VCaP (cell line): Measurements from ENCODE around the gene LRRC75B.
"Not testable (repeated sequence)": the region's sequence is repeated elsewhere in the genome, so short reads cannot be mapped to it uniquely, and the experiment has no call there.

Source experiments
- H3K27ac ChIP-seq: fragments of 450-650 bp; 2 replicates; pipeline ENCODE4 v1.5.1; 2017
- TF ChIP-seq, protein P1 (sequence below): fragments of 450-650 bp; conservative IDR thresholded peaks from 2 replicates; pipeline ENCODE4 v1.5.1; 2017; ENCODE audit warnings: mild to moderate bottlenecking, moderate library complexity

The LRRC75B gene, protein sequence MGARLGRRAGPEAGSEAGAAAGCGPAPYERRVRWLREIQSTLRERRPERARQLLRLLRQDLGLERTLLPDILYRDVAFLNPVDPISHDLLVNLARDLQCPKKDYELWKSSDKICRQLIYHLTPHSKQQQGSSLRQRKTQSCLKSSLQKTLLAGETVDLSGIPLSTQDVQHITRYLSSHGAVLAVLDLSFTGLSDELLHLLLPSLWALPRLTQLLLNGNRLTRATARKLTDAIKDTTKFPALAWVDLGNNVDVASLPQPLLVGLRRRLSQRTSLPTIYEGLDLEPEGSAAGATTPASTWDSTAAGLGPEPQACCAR

DNA sequence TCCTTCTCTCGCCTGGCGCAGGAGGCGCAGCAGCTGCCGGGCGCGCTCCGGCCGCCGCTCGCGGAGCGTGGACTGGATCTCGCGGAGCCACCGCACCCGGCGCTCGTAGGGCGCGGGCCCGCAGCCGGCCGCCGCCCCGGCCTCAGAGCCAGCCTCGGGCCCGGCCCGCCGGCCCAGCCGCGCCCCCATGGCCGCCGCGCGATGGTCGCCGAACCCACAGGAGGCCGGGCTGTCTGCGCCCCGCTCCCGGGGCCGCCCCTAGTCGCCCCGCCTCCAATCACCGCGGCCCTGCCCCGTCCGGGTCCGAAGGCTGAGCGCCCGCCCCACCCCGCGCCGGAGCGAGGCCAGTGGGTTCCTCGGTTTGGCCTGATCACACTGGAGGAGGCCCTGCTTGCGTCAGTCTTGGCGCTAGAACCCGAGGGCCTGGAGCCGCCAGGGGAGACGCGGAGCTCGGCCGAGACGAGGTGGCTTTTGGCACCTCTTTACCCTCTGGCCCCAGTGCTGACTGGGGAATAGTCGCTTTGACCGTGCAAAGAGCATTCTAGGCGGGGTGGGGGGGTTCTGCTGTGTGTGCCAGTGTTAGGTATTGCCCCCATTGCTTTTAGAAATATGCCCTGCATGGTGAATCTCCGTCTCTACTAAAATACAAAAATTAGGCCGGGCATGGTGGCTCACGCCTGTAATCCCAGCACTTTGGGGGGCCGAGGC is at the start of gene LRRC75B:
TSS of gene LRRC75B (minus strand) at position 223 of the 708 bp plus-strand sequence. CDS start at position 189, 34 bp downstream.
- TF ChIP-seq, protein P1, sequence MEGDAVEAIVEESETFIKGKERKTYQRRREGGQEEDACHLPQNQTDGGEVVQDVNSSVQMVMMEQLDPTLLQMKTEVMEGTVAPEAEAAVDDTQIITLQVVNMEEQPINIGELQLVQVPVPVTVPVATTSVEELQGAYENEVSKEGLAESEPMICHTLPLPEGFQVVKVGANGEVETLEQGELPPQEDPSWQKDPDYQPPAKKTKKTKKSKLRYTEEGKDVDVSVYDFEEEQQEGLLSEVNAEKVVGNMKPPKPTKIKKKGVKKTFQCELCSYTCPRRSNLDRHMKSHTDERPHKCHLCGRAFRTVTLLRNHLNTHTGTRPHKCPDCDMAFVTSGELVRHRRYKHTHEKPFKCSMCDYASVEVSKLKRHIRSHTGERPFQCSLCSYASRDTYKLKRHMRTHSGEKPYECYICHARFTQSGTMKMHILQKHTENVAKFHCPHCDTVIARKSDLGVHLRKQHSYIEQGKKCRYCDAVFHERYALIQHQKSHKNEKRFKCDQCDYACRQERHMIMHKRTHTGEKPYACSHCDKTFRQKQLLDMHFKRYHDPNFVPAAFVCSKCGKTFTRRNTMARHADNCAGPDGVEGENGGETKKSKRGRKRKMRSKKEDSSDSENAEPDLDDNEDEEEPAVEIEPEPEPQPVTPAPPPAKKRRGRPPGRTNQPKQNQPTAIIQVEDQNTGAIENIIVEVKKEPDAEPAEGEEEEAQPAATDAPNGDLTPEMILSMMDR, result no peak
- H3K27ac ChIP-seq, result peak within 1 kb of the TSS; percentile 94

DNA sequence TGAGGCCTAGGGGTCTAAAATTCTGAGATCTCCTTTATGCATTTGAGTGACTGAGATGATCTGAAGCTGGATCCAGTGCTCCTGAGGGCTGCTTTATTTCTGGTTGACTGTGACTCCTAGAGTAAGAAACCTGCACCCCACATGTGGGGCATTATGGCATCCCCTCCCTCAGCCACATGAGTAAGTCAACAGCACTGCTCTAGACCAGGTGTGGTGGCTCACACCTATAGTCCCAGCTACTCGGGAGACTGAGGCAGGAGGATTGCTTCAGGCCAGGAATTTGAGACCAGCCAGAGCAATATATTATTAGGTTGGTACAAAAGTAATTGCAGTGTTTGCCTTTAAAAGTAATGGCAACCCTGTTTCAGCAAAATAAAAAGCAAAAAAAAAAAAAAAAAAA is 49.4 kb upstream of the LRRC75B start:
- H3K27ac ChIP-seq, result not testable (repeated sequence)

DNA sequence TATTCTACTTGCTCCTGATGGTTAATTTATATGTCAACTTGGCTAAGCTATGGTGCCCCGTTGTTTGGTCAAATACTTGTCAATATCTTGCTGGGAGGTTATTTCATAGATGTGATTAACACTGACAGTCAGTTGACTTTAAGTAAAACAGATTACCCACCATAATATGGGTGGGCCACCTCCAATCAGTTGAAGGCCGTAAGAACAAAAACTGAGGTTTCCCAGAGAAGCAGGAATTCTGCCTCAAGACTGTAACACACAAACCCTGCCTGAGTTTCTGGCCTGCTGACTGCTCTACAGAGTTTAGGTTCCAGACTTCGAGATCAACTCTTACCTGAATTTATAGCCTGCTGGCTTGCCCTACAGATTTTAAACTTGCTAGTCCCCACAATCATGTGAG is 43.6 kb upstream of the LRRC75B start:
- H3K27ac ChIP-seq, result not testable (repeated sequence)

DNA sequence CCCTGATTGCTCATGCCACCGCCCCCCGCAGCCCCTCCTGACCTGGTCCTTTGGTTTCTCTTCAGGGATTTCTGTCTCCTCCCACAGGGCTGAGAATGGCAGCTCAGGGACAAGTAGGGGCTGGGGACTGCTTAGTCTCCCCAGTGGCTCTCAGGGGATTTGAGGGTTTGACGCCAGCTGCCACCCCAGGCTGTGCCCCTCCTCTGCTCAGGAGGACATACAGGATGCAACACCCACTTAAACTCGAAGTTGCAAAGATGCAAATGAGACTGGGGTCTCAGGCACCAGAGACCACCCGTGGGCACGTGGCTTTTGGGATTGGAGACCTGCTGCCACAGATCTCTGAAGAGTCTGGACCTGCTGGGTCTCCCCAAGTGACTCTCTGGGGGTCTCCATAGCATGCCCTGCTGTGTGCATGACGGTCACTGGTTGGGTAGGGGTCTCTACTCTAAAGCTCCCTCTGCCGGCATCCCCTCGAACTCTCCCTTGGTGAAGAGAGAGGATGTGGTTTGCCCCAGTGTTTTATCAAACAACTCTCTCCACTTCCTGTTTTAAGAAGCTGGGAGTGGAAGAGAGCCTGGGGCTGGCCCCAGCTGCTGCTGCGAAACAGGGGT is 42.0 kb upstream of the LRRC75B start:
- not testable (repeated sequence) for H3K27ac ChIP-seq

DNA sequence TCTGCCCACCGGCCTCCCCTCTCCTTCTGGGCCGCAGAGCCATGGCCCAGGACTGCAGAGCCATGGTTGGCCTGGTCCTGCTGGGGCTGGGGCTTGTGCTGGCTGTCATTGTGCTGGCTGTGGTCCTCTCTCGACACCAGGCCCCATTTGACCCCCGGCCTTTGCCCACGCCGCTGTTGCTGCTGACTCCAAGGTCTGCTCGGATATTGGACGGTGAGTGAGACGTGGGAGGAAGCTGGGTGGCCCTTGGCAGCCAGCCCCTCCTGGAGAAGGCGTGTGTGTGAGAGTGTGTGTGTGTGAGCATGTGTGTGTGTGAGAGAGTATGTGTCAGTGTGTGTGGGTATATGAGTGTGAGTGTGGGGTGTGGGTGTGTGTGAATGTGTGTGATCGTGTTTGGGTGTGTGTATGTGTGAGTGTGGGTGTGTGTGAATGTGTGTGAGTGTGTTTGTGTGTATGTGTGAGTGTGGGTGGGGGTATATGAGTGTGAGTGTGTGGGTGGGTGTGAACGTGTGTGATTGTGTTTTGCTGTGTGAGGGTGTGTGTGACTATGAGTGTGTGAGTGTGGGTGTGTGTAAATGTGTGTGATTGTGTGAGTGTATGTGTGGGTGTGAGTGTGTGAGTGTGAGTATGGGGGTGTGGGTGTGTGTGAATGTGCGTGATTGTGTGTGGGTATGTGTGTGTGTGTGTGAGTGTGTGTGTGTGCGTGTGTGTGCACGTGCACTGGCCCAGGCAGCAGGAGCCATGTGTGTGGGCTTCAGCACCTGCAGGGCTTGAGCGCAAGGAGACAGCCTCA is 40.6 kb upstream of the LRRC75B start:
- H3K27ac ChIP-seq, result not testable (repeated sequence)

DNA sequence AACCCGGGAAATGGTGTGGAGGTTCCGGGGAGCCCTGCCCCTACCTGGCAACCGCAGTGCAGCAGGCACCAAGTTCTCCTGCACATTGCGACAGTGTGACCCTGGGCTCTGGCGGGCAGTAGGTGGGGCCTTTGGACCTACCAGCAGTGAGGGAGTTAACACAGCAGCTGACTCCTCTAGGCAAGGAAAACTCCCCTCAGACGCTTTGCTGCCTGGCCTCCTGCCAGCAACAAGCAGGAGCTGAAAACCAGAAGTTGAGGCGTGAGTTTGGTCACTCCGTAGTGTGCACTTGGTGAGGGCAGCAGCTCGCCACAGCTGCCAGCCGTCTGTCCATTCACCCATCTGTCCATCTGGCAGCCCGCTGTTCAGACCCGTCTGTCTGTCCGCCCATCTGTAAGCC is 39.8 kb upstream of the LRRC75B start:
- not testable (repeated sequence) for H3K27ac ChIP-seq

DNA sequence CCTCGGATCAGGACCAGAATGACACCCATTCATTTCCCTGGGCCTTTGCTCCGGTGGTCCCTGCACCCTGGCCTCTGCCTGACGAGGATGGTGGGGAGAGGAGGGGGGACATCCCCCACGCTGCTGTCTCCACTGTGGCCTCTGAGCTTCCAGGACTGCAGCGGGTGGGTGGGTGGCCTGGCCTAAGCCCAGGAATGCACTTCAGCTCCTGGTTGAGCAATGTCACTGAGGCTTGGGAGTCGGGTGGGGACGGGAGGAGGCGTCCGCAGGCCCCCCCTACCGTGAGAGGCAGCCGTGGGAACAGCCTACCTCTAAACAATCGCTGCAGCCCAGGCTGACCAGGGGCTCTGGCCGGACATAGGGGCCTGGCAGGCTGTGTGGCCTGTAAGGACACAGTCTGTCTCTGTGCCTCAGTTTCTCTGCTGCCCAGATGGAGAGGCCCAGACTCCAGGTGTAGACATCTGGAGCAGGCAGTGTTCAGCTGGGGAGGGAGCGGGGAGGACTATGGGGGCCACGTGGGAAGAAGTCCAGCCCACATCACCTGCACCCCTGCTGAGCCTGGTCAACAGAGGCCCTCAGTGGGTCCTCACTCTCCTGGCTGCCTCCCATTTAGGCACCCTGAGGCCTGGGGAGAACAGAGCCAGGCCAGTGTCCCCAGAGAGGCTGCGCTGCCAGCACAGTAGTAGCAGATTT is 38.7 kb upstream of the LRRC75B start:
- peak overlapping the region; percentile 66 for H3K27ac ChIP-seq

DNA sequence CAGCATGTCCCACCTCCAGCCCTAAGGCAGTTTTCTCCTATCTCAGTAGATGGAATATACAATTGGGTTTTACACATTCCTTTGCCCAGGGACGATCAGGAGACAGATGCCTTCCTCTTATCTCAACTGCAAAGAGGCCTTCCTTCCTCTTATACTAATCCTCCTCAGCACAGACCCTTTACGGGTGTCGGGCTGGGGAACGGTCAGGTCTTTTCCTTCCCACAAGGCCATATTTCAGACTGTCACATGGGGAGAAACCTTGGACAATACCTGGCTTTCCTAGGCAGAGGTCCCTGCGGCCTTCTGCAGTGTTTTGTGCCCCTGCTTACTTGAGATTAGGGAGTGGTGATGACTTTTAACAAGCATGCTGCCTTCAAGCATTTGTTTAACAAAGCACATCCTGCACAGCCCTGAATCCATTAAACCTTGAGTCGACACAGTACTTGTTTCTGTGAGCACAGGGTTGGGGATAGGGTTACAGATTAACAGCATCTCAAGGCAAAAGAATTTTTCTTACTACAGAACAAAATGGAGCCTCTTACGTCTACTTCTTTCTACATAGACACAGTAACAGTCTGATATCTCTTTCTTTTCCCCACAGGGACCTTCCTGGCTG is 38.0 kb upstream of the LRRC75B start:
- peak overlapping the region; percentile 66 for H3K27ac ChIP-seq

DNA sequence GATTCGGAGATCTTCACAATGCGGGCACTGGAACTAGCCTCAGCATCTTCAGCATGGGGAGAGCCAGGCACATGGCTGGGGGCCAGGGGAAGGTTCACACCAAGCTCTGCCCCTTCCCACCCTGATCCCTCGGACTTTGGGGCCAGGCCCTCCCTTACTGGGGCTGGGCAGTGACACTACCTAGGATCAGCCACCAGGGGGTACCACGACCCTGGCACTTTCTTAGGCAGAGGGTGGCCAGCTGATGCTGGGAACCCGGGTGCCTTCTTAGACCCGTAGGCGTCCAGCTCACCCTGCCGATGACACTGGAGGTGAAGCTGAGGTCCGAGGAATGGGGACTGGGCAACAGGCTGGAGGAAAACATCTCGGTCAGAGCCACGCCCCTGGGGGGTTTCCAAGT is 36.2 kb upstream of the LRRC75B start:
- H3K27ac ChIP-seq, result not testable (repeated sequence)
- TF ChIP-seq, protein P1, result peak; percentile 14; the same call in 1 of the 2 replicates

DNA sequence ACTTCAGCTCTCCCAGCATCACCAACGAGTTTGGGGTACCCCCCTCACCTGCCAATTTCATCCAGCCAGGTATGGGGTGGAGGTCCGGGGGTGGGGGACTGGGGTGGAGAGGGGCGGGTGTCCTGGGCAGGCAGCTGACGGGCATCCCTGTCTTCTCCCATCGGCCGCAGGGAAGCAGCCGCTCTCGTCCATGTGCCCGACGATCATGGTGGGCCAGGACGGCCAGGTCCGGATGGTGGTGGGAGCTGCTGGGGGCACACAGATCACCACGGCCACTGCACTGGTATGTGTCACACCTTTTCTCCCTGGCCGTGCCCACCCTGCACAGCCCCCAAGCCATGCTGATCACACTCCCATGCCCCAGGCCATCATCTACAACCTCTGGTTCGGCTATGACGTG is 35.0 kb upstream of the LRRC75B start:
- not testable (repeated sequence) for H3K27ac ChIP-seq

DNA sequence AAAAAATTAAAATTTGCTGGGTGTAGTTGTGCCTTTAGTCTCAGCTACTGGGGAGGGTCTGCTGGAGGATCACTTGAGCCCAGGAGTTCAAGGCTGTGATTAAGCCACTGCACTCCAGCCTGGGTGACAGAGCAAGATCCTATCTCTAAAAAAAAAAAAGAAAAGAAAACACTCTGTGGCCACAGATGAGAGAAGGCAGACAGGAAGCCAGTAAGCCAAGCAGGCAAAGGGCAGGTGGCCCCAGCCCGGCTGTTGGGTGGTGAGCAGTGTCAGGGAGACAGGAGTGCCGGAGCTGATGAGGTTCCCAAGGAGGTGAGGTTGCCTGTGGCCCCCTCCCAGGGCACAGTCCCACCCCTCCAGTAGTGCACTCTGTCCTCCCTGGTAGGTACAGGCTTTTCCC is 29.7 kb upstream of the LRRC75B start:
- not testable (repeated sequence) for H3K27ac ChIP-seq

DNA sequence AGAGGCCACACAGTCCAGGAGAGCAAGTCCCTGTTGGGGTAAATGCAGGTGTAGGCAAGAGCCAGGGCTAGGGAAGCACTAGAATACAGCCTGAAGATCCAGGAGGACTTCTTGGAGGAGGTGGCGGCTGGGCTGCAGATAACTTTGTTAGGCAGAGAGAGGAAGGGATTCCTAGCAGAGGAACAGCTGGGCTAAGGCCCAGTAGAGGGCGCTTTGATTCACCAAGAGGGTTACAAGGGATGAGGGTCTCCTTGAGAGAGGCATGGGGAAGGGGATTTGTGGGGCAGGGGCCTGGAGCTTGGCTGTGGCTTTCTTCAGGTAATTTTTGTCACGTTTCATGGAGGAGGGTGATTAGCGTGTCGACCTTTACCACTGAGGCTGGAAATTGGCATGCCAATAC is 28.4 kb upstream of the LRRC75B start:
- H3K27ac ChIP-seq, result not testable (repeated sequence)

DNA sequence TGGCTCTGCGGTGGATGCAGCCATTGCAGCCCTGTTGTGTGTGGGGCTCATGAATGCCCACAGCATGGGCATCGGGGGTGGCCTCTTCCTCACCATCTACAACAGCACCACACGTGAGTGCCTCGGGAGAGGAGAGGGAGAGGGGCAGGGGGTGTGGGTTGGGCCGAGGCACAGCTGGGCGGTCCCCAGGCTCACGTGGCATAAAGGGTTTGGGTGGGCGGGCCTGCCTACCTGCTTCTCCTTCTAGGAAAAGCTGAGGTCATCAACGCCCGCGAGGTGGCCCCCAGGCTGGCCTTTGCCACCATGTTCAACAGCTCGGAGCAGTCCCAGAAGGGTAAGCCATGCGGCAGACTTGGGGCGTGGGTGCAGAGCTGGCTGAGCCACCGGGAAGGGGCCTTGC is 21.9 kb upstream of the LRRC75B start:
- not testable (repeated sequence) for H3K27ac ChIP-seq

DNA sequence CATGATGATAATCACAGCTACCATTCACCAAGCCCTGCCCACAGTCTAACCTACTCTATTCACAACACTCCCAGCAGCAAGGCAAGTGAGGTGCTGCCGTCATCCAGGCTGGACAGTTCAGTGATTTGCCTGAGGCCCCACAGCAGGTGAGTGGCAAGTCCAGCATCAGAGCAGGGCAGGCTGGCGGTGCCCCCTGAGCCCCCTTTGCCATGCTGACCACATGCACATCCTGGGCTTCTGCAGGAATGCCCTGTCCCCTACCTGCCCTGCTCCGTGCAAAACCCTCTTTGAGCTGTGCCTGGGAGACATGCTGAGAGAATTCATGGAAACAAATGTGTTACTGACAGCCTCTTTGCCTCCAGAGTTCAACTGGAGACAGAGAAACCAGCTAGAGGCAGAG is 17.0 kb upstream of the LRRC75B start:
- not testable (repeated sequence) for H3K27ac ChIP-seq

DNA sequence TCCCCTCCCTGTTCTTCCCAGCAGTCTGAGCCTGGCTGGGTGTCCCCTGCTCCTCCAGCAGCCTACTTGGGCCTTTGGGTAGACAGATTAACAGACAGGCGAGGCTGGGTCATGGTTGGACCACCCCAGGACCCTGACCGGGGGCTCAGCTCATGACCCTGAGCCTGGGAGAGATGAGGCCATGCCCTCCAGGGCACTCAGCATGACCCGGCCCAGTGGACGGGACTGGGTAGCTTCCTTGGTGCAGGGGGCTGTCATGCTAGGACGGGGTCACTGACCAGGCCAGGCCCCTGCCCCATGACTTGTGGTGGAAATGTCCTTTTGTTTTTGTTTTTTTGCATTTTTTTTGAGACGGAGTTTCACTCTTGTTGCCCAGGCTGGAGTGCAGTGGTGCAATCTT is 15.5 kb upstream of the LRRC75B start:
- H3K27ac ChIP-seq, result not testable (repeated sequence)

DNA sequence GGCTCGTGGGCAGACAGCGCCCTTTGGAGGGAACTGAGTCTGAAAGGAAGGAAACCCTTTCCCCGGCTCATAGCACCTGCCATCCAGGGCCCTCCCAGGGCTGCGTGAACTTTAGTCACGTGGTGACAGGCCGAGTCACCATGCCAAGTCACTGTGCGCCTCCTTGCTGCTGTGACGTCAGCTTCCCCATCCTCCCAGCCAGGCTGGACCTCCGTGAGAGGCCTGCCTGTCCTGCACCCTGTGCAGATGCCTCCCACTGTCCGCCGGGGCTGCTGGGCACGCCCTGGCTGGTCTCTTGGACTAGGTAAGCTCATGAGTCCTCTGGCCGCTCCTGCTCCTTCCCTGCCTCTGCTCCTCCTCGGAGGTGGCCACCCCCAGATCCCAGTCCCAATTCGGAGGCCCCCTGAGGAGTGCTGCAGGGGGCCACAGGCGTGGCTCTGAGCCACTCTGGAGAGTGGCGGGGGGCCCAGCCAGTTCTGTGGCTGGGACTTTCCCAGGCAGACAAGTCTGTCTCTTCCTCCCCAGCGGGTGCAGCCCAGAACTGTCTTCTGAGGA is 14.6 kb upstream of the LRRC75B start:
- not testable (repeated sequence) for H3K27ac ChIP-seq

DNA sequence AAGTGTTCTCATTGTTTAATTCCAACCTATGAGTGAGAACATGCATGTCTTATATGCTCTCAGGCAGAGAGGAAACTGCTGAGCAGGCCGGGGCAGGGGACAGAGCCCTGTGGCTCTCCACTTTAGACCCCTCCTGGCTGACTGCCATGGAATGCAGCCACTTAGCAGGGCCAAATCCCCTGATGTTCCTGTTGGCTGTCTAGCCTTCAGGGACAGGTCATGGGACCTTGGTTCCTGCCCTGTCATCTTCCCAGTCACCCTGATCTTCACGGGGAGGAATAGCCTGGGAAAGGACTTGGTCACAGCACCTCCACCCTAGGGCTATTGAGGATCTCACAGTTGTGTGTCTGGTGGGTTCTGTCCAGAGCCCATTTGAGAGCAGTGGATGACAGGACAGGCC is 13.5 kb upstream of the LRRC75B start:
- not testable (repeated sequence) for H3K27ac ChIP-seq
